Choroid plexus epithelial cell (primary cell): ENCODE data around the gene GPS1.
"Not testable (repeated sequence)": the region's sequence is repeated elsewhere in the genome, so short reads cannot be mapped to it uniquely, and the experiment has no call there.

Experiments used
- DNase-seq: peaks from one replicate; pipeline ENCODE4 v3.0.0-alpha.2; 2010; ENCODE audit warnings: low read depth
- H3K4me3 ChIP-seq: 2 replicates; pipeline ENCODE4 v1.5.1; 2011; ENCODE audit warnings: low read depth, mild to moderate bottlenecking, control low read depth, low read length, moderate library complexity
- CTCF ChIP-seq: conservative IDR thresholded peaks from 2 replicates; pipeline ENCODE4 v1.5.1; 2011; ENCODE audit warnings: low read depth, mild to moderate bottlenecking, control low read depth, inconsistent platforms, low read length, moderate library complexity

The GPS1 gene

DNA sequence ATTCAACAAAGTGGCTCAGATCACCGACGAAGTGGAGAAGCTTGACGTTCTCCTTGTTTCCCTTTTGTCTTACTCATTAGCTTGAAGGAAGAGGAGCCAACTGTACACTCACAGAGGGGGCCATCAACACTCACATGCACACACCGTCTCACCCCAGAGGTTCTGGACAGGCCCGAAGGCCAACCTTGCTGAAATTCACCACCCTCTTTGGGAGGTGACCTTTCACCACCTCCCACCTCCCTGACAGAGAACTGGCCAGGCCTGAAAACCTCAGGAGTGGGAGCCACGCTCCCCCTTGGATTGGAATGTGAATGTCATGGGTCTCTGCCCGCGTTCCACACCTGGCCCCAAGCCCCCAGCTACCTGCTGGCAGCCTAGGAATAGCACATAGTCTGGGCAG is 16.2 kb upstream of the GPS1 start:
- no peak overlapping the region for H3K4me3 ChIP-seq
- DNase-seq, result no peak
- TF ChIP-seq CTCF, result no peak

- TF ChIP-seq CTCF, result no peak
- no peak for DNase-seq
- peak overlapping the region; percentile 68 for H3K4me3 ChIP-seq
Observed at GRCh38 chr17:82035956-82036633, 15.6 kb upstream of the GPS1 start.

- no peak for DNase-seq
- H3K4me3 ChIP-seq, result peak overlapping the region; percentile 68
- TF ChIP-seq CTCF, result no peak
Observed at GRCh38 chr17:82036634-82037091, 15.0 kb upstream of the GPS1 start.

DNA sequence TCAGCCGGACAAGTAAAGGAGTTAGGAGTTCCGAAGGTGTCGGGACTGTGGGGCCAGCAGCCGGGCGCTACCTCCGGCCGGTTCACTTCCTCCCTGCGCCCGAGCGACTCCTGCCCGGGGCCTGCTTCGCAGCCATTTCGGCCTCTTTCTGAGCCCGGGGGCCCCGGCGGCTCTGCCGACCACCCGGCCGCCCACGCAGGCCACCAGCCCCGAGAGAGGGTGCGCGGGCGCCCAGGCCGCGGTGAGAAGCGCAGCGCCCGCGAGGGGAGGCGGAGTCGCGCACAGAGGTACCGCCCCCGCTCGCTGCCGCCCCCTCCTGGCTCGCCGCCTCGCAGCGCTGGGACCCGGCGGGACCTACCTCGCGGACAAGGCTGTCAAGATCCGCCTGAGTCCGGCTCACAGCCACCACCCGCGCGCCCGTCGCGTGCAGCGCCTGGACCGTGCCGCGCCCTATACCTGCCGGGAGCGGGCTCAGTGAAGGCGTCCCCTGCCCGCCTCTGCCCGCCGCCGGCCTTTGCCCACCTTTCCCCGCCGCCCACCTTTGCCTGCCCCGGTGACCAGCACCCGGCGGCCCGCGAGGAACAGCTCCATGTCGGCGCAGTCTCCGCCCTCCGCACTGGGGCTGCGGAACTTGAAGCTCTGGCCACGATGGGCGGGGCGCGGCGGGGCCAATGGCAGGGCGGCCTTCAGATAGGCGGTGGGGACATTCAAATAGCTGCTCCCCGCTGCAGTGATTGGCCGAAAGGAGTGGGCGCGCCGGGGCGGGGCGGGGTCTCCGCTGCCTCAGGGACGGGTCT is 14.4 kb upstream of the GPS1 start, which contains the start of gene DCXR:
TSS of gene DCXR (minus strand) at position 606 of the 797 bp plus-strand sequence. CDS start at position 591, 15 bp downstream.
- H3K4me3 ChIP-seq, result peak within 1 kb of the TSS; percentile 68
- DNase-seq, result peak; percentile 97
- TF ChIP-seq CTCF, result peak; percentile 53

- H3K4me3 ChIP-seq, result peak overlapping the region; percentile 37
- TF ChIP-seq CTCF, result no peak
- DNase-seq, result no peak
Observed at GRCh38 chr17:82037889-82038195, 13.9 kb upstream of the GPS1 start.

- not testable (repeated sequence) for H3K4me3 ChIP-seq, DNase-seq
Observed at GRCh38 chr17:82038796-82039409, 12.8 kb upstream of the GPS1 start.

DNA sequence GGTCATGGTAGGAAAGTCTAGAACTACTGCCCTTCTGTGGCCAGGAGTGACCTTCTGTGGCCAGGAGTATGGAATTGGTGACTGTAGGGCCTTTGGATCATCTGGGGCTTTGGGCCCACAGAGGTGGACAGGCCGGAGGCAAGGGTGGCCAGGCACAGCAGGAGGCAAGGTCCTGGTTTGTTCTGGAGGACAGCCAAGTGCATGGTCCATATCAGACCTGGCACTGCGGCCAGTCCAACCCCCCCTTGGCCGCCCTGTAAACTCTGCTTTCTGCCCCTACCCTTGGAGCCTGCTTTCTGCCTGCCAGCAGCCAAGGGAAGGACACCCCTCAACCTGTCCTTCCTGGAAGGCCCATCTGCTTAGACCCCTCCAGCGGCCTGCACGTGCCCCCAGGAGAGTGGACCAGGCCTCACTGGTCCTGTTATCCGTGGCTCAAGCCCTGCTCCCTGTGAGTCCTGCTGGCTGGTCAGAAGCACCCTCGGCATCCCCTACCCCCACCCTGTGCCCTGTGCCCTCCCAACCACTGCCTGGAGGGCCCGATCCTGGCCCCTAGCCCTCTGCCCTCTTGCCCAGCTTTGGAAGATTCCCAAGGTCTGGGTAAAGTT is 11.9 kb upstream of the GPS1 start:
- DNase-seq, result no peak
- no peak for TF ChIP-seq CTCF
- no peak overlapping the region for H3K4me3 ChIP-seq
